Measurements from ENCODE around the gene APBA1.

Gene APBA1

DNA sequence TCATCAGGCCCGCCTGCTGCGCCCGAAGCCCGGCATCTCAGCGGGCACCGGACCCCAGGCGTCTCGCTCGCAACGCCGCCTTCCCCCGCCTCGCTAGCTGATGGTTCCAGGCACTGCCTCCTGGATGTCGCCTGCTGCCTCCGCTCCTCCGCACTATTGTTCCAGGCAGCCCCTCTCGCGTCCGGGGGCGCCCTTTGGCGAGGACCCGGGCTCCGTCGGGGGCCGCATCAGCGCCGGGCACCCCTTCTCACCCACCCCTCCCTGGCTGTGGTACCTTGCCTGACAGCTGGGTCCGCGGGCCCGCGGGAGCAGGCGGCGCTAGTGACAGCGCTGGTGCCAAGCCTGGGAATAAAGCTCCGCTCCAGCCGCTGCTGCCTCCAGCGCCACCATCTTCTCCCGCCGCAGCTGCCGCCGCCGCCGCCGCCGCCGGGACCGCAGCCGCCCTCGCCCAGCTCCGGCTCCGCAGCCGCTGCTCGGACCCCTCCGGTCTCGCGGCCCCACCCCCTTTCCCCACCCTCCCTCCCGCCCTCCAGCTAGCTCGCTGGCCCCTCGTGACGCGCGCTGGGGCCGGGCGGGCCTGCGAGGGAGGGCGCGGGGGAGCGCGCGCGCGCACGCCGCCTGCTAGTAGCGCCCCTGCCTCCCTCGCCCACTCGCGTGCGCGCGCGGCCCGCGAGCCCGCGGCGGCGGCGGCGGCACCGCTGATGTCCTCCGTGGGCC, at the start of gene APBA1:
APBA1 (minus strand) TSS at position 493 of the 717 bp plus-strand sequence.
- peak; percentile 85 for DNase-seq (ENCODE audit: low spot score)

DNA sequence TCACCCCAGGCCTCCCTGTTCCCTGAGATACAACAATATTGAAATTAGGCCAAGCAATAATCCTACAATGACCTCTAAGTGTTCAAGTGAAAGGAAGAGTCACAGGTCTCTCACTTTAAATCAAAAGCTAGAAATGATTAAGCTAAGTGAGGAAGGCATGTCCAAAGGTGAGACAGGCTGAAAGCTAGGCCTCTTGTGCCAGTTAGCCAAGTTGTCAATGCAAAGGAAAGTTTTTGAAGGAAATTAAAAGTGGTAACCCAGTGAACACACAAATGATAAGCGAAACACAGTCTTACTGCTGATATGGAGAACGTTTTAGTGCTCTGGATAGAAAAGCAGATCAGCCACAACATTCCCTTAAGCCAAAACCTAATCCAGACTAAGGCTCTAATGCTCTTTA, 47.8 kb upstream of the APBA1 start:
- DNase-seq (ENCODE audit: low spot score): no peak

DNA sequence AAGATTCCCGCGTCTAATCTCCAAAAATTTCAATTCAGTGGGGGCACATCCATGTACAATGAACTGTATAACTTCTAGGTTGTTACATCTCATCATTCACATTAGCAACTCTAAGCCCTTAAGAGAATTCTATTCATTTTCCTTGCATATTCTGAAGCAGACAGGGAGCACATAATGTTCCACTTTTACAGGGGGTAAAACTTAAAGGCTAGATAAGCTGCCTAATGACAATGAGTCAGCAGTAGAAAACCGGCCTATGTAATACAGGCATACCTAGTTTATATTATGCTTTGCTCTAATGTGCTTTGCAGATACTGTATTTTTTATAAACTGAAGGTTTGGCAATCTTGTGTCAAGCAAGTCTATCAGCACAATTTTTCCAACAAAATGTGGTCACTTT, 47.2 kb upstream of the APBA1 start:
- no peak for DNase-seq (ENCODE audit: low spot score)

DNA sequence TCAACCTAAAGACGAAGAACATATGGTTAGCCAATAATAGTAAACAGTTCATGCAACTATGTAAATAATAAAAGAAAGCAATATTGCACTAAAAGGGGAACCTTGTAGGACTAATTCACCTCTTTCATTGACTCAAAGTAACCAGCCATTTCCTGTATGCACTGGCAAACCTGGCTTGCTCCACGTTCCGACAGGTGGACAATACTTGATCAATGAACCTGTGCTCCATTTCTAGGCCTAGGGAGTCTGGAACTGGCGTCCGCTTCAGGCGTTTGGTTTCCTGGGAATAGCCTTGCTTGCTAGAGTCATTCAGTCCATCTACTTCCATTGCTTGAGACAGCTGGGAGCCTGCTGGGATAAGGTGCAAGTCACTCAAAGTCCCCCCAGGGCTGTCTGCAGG, 46.0 kb upstream of the APBA1 start:
- no peak for DNase-seq (ENCODE audit: low spot score)

DNA sequence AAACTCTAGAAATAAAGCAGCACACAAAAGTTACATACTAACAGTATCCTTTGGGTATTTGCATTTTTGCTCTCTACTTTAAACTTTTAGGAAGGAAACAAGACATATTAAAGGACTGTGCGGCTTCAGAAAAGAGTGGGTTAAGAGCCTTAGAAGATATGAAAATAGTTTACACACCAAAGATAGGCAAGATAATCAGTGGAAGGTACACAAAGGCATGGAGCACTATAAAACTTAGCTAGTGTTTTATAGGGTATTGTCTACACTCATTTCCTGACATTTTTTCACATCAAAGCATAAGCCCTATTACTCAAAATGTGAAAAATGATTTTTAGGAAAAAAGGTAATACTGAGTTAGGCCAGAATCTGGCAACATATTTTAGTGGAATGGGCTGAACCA, 43.7 kb upstream of the APBA1 start:
- no peak for DNase-seq (ENCODE audit: low spot score)

DNA sequence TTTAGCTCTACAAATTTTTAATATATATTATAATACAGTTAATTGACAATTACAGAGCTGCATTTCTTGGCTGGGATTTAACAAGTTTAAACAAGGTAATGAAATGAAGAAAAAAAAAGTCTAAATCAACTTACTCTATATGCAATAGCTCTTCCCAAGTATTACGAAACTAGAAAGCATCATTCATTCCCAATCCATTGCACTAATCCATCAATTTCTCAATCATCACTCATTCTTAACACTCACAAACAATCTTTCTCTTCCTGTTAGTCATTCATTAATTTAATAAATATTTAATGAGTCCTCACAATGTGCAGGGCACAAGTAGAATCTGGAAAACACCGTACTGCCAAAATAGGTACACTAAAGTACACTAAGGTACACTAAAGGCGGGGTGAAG, 42.9 kb upstream of the APBA1 start:
- no peak for DNase-seq (ENCODE audit: low spot score)

DNA sequence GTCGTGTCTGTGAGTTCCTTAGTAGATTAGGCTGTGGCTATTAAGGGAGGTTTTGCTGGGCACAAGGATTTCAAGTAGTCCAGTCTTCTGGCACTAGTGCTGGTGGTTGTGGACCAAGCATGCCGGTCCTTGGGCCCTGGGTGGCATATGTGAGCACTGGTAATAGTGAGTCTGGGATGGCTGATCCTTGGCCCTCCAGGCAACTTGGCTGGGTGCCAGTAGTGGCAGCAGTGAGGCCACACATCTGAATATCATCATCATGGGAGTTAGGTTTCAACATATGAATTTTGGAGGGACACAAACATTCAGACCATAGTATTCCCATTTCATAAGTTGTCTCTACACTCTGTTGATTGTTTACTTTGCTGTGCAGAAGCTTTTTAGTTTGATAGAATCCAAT, 25.3 kb upstream of the APBA1 start:
- no peak for DNase-seq (ENCODE audit: low spot score)

DNA sequence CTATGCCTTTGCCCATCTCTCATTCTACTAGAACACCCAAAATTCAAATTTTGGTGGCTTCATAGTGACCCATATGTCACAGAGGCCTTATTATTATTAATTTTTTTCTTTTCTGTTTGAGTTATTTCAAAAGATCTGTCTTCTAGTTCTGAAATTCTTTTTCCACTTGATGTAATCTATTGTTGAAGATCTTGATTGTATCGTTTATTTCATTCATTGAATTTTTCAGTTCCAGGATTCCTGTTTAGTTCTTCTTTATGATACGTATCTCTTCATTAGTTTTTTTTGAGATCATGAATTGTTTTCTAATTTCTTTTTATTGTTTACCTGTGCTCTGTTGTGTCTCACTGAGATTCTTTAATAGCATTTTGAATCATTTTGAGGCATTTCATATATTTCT, 24.6 kb upstream of the APBA1 start:
- no peak for DNase-seq (ENCODE audit: low spot score)

DNA sequence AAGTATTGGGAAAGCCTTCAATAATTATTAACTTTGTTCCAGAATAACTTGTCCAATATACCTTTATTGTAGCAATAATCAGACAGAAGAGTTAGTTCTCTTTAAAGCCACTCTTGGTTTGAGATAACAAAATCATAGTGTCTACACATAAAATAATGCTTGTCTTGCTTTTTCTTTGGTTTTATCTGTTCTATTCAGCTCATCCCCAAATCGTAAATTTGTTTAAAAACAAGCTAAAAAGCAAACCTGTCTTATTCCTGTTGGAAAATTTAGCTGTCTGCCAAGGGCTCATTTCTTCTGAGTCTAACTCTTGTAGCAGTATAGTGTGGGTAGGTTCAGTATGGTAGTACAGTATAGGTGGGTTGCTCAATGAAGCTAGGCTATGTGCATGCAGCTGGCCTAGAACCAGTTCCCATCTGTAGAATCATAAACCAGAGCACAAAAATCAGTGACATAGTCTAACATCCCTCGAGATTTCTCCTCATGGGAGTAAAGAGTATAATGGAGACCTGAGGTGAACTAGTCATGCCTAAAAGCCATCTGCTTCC, 17.9 kb upstream of the APBA1 start:
- no peak for DNase-seq (ENCODE audit: low spot score)

DNA sequence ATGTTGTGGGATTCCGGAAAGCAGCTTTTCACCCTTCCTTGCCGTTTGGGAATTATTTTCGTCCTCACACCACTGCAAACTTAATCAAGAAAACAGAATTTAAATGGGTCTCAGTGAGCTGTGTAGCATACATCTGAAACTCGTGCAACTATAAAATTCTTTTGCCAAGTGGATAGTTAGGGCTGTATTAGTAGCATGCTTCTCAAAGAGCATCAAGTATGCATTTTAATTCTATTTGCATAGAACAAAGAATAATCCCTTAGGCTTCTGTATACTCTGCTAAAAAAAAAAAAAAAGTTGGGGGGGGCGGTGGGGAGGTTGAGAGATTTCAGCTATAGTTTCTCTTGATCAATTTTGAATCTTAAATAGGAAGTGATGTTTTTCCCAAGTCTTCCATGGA, 11.8 kb upstream of the APBA1 start:
- no peak for DNase-seq (ENCODE audit: low spot score)

DNA sequence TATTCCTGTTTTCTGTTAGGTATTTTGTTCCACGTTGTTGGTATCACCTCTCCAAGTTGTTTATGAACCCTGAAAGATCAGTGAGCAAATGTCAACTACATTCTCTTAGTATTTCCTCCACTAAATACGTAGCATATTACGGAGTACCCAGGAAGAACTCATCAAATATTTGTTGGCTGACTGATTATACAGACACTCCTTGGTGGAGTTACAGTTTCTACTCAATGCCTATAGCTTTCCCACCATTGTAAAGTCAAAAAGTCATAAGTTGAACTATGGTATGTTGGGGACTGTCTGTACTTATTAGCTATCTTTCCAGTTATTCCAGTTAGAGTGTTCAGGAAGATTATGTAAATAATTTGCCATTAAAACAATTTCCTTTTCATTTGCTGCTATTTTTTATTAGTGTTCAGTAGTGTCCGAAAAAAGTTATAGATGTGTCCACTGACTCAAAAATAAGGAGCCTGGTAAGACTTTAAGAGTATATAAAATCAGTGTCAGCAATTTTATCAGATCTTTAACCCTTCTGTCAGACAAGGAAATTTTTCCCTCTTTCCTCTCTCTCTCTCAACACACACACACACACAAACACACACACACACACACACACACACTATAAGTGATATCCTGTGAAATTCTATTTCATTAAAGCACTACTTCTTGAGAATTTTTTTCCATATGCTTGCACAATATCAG, 6.8 kb upstream of the APBA1 start:
- no peak for DNase-seq (ENCODE audit: low spot score)

DNA sequence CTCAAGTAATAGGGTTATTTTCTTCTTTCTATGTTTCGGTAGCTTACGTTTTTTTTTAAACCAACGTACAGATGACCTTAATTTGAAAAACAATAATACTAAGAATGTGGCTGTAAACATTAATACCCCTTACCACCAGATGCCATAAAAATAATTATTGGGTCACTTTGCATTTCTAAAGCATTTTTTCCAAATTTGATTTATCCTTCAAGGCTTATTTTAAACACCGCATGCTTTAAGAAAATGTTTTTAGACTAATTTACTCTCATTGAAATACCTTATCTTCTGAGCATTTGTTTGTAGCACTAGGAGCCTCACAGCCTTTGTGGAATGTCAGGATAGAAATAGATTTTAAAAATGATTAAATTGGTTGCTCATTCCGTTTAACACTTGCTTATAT, 5.8 kb upstream of the APBA1 start:
- DNase-seq (ENCODE audit: low spot score): no peak

DNA sequence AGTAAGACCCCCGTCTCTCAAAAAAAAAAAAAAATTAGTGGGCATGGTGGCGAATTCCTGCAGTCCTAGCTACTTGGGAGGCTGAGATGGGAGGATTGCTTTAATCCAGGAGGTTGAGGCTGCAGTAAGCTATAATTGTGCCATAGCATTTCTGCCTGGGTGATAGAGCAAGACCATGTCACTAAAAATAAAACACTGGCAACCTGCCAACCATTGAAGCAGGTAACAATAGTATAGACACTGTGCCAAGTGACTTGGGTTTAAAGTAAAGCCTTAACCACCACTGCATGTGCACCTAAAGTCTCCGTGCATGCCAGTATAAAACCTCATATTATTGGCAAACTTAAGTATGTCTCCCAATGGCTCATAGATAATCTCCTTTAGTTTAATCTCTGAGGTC, 3.4 kb upstream of the APBA1 start:
- no peak for DNase-seq (ENCODE audit: low spot score)

DNA sequence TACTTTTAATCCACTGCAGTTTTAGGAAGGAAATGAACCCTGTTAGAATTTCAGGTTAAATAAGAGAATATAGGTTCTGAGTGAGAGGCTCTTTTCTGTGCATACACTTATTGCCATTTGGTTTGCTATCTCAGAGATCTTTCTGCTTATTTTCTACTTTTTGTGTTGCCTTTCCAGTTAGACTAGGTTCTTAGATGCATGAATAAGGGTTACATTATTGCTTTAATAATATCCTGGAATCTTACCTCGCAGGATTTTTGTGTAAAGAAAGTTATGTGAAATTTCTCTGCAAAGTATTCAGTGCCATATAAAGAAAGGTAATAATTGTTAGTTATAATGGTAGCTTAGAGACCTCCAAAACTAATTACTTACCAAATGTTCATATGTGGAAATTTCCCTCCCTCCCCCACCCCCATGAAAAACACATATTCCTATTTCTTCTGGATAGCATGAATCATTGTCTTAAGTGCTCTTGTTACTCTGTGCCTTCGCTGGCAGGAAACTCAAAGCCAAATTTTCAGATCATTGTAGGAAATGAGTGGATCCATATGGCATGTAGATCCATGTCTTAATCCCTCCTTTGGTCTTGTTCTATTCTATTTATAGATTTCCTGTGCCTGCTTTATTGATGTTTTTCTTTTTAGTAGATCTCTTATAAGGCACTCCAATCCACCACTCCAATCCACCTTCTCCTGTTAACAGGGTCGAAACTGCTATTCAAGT, 2.7 kb upstream of the APBA1 start:
- DNase-seq (ENCODE audit: low spot score): peak; percentile 36

DNA sequence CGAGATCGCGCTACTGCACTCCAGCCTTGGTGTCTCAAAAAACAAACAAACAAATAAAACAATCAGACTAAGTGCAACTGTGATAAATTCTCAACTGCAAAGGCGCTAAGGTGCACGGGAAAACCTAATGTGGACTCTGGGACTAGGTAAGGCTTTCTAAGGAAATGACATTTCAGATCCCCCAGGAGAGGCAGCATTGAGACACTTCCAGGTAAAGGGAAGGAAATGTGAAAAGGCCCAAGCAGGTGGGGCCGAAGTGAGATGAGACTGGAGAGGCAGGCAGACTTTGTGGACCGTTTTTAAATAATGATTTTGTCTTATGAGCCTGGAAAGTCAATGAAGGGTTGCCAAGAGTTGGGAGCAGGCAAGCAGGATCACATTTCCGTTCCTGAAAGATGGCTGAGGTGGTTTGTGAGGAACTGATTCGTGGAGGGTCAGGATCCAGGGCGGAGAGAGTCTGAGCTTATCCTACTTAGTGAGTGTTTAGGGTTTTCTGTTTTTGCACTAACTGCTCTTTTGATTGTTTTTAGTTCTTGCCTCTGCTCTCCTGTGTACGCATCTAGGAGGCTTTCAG, 2.0 kb upstream of the APBA1 start:
- DNase-seq (ENCODE audit: low spot score): no peak

DNA sequence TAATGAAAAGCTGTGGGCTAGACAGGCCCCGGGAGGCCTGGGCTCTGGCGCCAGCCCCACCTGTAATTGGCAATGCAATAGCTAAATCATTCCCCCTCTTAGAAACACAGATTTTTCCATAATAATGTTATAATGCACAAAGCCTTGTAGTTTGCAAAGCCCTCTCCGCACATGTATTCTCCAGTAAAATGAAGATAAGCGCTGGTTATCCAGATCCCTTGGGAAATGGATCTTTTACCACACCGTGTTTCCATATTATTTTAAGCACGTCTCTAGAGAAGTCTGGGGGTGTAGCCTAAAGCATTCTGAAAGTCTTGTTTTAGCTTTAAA, 1.1 kb upstream of the APBA1 start:
- DNase-seq (ENCODE audit: low spot score): no peak

DNA sequence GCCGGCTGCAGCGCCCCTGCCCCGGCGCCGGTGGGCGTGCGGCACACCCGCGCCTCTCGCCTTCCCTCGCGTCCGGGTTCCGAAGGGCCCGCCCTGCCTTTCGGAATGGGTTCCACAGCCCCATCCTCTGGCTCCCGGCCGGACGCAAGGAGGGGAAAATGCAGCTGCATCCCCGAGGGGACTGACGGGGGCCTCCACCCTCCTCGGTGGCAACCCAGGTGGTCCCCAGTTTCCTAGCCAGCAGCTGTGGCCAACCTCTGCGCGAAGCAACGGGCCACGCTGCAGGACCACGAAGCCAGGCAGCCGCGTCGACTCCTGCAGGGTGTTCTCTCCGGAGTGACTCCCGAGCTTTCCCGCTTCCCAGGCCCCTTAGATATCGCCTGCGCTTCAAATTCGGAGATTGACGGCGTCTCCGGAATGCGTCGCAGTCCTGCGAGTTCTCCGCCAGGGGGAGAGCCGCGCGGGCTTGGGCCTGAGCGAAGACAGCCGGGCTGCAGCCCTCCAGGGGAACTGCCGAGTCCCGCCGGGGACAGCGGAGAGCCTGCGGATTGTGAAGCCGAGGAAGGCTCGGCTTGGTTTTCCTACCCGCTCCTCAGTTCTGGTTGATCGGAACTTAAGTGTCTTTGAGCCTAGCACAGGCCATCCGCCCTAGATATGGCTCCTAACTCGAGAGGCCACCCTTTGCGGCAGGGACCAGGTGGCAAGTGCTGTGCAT, 582 bp upstream of the APBA1 start:
- DNase-seq (ENCODE audit: low spot score): peak; percentile 90

DNA sequence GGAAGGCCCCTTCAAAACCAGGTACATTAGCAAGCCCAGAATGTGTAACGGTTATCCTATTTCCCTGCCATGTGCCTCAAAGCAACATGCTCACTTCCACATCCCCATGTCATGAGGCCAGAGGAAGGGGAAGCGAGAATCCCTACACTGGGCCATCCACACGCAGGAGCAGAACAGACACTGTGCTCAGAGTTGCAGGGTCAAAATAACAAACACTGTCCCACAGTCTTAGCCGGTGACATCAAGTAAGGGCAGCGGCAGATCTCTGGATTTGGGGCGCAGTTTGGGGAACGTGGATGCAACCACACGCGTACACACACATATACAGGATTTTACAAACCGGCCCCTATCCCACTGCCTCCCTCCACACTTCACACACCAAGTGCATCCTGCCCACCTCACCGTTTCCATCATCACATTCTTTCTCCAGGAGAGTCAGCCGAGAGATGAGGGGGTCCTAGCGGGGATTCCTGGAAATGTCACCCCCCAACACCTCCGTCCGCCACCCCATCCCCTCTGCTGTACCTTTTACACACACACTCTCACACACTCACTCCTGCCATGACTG, 776 bp downstream of the APBA1 start:
- DNase-seq (ENCODE audit: low spot score): no peak

DNA sequence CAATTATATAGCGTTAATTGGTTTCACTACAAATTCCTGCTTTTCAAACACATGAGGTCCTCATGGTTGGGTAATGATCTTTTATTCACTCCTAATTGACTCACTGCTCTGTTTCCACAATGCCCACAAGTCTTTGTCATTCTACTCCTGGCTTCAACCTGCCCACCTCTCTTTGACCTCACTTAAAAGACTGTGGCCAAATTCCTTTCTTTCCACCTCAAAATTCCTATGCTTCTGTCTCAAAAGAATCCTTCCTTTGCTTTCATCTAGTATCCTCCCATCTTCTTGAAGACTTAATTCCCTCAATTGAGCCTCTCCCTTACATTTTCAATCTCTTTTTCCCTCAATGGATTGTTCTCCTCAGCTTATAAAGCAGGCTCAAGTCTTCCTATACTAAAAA, 4.9 kb downstream of the APBA1 start:
- DNase-seq (ENCODE audit: low spot score): no peak

DNA sequence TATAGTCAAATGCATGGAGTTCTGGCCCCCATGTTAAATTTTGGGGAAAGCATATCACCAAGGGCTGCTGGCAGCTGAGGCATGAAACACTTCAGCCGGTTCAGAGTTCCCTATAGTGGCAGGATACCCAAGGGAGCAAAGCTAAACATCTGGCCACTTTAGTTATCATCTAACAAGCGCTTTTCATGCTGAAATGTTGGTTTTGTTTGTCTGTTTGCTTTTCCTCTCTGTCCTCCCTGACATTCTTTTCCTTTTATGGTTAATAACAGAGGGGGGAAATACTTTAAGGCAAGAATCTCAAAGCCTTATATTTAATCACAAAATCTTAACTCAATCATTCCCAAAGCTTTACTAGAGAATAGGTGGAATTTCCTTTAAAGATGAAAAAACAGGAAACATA, 11.9 kb downstream of the APBA1 start:
- no peak for DNase-seq (ENCODE audit: low spot score)

DNA sequence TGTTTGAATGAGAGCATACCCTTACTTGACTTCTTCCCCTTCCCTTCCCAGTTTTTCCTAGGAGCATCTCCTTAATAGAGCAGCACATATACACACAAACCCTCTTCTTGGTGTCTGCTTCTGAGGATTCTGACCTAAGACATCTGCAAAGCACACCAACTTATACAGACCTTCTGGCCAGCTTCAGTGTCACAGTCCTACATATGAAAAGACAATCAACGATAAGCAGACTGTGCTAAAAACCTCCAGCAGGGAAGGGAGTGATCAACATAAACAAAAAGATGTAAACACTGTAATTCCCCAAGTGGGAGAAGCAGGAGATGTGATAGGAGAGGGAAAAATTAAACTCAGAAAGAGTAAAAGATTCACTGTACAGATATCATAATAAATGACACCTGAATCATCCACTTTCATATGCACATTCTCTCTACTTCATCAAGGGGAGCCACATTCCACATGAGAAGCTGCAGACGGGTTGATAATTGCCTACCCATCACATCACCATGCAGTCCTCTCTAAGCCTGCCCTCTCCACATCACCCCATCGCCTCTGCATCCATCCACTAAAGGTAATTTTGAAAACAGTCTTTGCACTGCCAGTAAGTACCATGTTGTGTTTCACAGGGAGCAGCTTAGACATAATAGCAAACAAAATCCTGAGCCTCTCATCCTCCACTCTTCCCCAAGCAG, 13.0 kb downstream of the APBA1 start:
- no peak for DNase-seq (ENCODE audit: low spot score)
